Measurements from ENCODE around the gene ZC3H10. TPM values are rescaled to one million over a fixed set of nuclear protein-coding genes. Genes with fewer than 3 reads are reported as not detected.
A peak's percentile ranks its signal among the peaks of the same experiment; 100 is the strongest.

Gene ZC3H10
- total and polyA plus RNA-seq, 2 of the 13 experiments (the other 11 are each of a cell fraction or from before 2014, with no cell fraction given): 0.70 to 2.3 TPM

DNA sequence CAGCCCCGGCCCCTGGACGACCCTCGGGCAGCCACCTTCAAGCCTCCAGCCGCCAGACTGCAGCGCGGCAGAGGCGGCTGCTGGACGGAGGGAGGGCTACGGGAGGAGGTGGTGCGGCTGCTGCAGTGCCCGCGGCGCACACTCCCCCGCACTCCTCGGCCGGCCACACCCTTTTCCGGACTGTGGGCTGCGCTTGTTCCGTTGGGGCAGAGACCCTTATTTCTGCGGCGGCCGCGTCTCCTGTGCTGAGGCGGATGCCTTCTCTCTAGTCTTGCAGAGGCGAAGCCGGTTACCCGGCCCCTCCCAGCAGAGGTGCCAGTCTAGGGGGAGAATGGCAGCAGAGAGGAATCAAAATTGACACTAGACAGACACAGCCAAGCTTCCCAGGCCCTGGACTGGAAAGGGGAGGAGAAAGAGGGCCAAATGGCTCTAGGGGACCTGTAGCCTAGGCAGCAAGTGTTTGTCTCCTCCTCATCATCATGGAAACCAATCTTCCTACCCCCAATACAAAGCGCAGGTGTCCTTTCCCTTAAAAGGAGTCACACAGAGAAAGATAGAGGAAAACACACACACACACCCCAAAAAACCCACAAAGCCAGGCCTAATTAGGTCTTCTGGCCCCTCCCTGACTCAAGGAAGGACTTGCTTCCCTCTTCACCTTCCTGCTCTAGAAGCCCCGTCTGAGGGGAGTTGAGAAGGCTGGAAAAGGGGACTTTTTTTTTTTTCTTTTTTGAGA lies 11.3 kb downstream of the ZC3H10 start (continued):
- TF ChIP-seq, protein P1, sequence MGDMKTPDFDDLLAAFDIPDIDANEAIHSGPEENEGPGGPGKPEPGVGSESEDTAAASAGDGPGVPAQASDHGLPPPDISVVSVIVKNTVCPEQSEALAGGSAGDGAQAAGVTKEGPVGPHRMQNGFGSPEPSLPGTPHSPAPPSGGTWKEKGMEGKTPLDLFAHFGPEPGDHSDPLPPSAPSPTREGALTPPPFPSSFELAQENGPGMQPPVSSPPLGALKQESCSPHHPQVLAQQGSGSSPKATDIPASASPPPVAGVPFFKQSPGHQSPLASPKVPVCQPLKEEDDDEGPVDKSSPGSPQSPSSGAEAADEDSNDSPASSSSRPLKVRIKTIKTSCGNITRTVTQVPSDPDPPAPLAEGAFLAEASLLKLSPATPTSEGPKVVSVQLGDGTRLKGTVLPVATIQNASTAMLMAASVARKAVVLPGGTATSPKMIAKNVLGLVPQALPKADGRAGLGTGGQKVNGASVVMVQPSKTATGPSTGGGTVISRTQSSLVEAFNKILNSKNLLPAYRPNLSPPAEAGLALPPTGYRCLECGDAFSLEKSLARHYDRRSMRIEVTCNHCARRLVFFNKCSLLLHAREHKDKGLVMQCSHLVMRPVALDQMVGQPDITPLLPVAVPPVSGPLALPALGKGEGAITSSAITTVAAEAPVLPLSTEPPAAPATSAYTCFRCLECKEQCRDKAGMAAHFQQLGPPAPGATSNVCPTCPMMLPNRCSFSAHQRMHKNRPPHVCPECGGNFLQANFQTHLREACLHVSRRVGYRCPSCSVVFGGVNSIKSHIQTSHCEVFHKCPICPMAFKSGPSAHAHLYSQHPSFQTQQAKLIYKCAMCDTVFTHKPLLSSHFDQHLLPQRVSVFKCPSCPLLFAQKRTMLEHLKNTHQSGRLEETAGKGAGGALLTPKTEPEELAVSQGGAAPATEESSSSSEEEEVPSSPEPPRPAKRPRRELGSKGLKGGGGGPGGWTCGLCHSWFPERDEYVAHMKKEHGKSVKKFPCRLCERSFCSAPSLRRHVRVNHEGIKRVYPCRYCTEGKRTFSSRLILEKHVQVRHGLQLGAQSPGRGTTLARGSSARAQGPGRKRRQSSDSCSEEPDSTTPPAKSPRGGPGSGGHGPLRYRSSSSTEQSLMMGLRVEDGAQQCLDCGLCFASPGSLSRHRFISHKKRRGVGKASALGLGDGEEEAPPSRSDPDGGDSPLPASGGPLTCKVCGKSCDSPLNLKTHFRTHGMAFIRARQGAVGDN (CRISPR knock-in tag; IDR thresholded peaks at IDR 0.05): peak; percentile 32; the same call in 1 of the 2 replicates
- TF ChIP-seq PAX8 (CRISPR knock-in tag; IDR thresholded peaks at IDR 0.05; ENCODE audit: borderline replicate concordance): no peak
- no peak for TF ChIP-seq KDM4B (CRISPR knock-in tag; IDR thresholded peaks at IDR 0.05)
- no peak for TF ChIP-seq AKAP8 (CRISPR knock-in tag; IDR thresholded peaks at IDR 0.05)
- no peak for TF ChIP-seq NPAS2 (CRISPR knock-in tag; IDR thresholded peaks at IDR 0.05; ENCODE audit: borderline replicate concordance)
- 0 out of 2 replicates have a peak, but pooled peaks have one; percentile 35 for TF ChIP-seq MZF1 (CRISPR knock-in tag; IDR thresholded peaks at IDR 0.05; ENCODE audit: borderline replicate concordance)
- TF ChIP-seq CREBL2 (CRISPR knock-in tag; IDR thresholded peaks at IDR 0.05; ENCODE audit: borderline replicate concordance): no peak
- TF ChIP-seq MEIS2 (CRISPR knock-in tag; IDR thresholded peaks at IDR 0.05): no peak
- TF ChIP-seq SMC3 (IDR thresholded peaks at IDR 0.05; ENCODE audit: low read length): no peak
- no peak for TF ChIP-seq TRAFD1 (CRISPR knock-in tag; IDR thresholded peaks at IDR 0.05; ENCODE audit: borderline replicate concordance)
- TF ChIP-seq MXD1 (CRISPR knock-in tag; IDR thresholded peaks at IDR 0.05): no peak
- no peak for TF ChIP-seq DMTF1 (CRISPR knock-in tag; IDR thresholded peaks at IDR 0.05)
- TF ChIP-seq SAFB2 (CRISPR knock-in tag; IDR thresholded peaks at IDR 0.05; ENCODE audit: borderline replicate concordance, low read depth): no peak
- no peak for TF ChIP-seq ZNF329 (CRISPR knock-in tag; IDR thresholded peaks at IDR 0.05; ENCODE audit: low read depth)
- TF ChIP-seq ZNF782 (CRISPR knock-in tag; IDR thresholded peaks at IDR 0.05; ENCODE audit: borderline replicate concordance): no peak
- TF ChIP-seq GABPB1 (CRISPR knock-in tag; IDR thresholded peaks at IDR 0.05): peak; percentile 68; the same call in 1 of the 2 replicates
- TF ChIP-seq, protein P2, sequence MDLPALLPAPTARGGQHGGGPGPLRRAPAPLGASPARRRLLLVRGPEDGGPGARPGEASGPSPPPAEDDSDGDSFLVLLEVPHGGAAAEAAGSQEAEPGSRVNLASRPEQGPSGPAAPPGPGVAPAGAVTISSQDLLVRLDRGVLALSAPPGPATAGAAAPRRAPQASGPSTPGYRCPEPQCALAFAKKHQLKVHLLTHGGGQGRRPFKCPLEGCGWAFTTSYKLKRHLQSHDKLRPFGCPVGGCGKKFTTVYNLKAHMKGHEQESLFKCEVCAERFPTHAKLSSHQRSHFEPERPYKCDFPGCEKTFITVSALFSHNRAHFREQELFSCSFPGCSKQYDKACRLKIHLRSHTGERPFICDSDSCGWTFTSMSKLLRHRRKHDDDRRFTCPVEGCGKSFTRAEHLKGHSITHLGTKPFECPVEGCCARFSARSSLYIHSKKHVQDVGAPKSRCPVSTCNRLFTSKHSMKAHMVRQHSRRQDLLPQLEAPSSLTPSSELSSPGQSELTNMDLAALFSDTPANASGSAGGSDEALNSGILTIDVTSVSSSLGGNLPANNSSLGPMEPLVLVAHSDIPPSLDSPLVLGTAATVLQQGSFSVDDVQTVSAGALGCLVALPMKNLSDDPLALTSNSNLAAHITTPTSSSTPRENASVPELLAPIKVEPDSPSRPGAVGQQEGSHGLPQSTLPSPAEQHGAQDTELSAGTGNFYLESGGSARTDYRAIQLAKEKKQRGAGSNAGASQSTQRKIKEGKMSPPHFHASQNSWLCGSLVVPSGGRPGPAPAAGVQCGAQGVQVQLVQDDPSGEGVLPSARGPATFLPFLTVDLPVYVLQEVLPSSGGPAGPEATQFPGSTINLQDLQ (CRISPR knock-in tag; IDR thresholded peaks at IDR 0.05): no peak

Measured in HepG2 (cell line).